Common myeloid progenitor, CD34-positive (primary cell): ENCODE measurements around the gene IGFBP1.

Experiments used
- CTCF ChIA-PET: fragments of 350-600 bp; sonication (Branson Sonifier 250); formaldehyde crosslinking; loops from one replicate; lab custom pipeline; 2021; ENCODE audit warnings: antibody characterized with exemption; lab: Charles Lee
- POLR2A ChIA-PET: fragments of 350-600 bp; sonication (Branson Sonifier 250); formaldehyde crosslinking; loops from one replicate; lab custom pipeline; 2021; ENCODE audit warnings: antibody characterized with exemption; lab: Charles Lee
- DNase-seq, 3 donors: peaks; one replicate each; pipeline versions ENCODE4 v3.0.0 to v3.0.0-alpha.2; 2013
- H3K27ac ChIP-seq, 2 experiments: 1 replicate in 1 of 2; 2 replicates in 1 of 2; pipeline ENCODE4 v1.7.0; 2013; ENCODE audit warnings: inconsistent platforms in 2 of 2, low read length in 2 of 2, mild to moderate bottlenecking in 2 of 2, low read depth in 1 of 2, moderate library complexity in 1 of 2; ENCODE audit not compliant: severe bottlenecking in 2 of 2, insufficient read depth in 1 of 2, poor library complexity in 1 of 2
- H3K27me3 ChIP-seq, 5 experiments: replicated peaks in 2 of 5; 1 replicate in 3 of 5; 2 replicates in 2 of 5; pipeline versions ENCODE4 v1.6.1 to v1.7.0; 2013; ENCODE audit warnings: low read length in 4 of 5, mild to moderate bottlenecking in 2 of 5, moderate library complexity in 2 of 5, inconsistent platforms in 1 of 5; ENCODE audit not compliant: insufficient read depth in 5 of 5, control insufficient read depth in 4 of 5
- H3K36me3 ChIP-seq, 4 experiments: 1 replicate in 2 of 4; 2 replicates in 2 of 4; pipeline versions ENCODE4 v1.6.1 to v1.7.0; 2013; ENCODE audit warnings: low read length in 3 of 4, control low read depth in 1 of 4, mild to moderate bottlenecking in 1 of 4; ENCODE audit not compliant: control insufficient read depth in 4 of 4, insufficient read depth in 4 of 4
- H3K4me1 ChIP-seq, 4 experiments: 1 replicate in 3 of 4; 2 replicates in 1 of 4; pipeline versions ENCODE4 v1.6.1 to v1.7.1; 2013; ENCODE audit warnings: low read length in 3 of 4, mild to moderate bottlenecking in 3 of 4, control low read depth in 1 of 4, inconsistent platforms in 1 of 4, moderate library complexity in 1 of 4; ENCODE audit not compliant: control insufficient read depth in 4 of 4, insufficient read depth in 4 of 4; ENCODE audit errors: control extremely low read depth in 1 of 4
- H3K4me3 ChIP-seq, 7 experiments: 1 replicate in 4 of 7; 2 replicates in 3 of 7; pipeline versions ENCODE4 v1.5.1 to v1.7.0; 2013; ENCODE audit warnings: mild to moderate bottlenecking in 7 of 7, low read length in 6 of 7, moderate library complexity in 6 of 7, inconsistent platforms in 2 of 7, low read depth in 2 of 7, control low read depth in 1 of 7; ENCODE audit not compliant: insufficient read depth in 4 of 7, control insufficient read depth in 1 of 7; ENCODE audit errors: extremely low read depth in 1 of 7
- H3K9me3 ChIP-seq, 5 experiments: 1 replicate in 4 of 5; 2 replicates in 1 of 5; pipeline versions ENCODE4 v1.6.1 to v1.7.1; 2013; ENCODE audit warnings: low read length in 4 of 5, mild to moderate bottlenecking in 2 of 5, inconsistent platforms in 1 of 5, low read depth in 1 of 5, moderate library complexity in 1 of 5; ENCODE audit not compliant: control insufficient read depth in 4 of 5, insufficient read depth in 2 of 5; ENCODE audit errors: control extremely low read depth in 1 of 5
- WGBS: methylation state at CpG from one replicate; pipeline ENCODE4 v1.1.5; 2013; ENCODE audit not compliant: insufficient coverage; 5-methylcytosine and 5-hydroxymethylcytosine counted together

IGFBP1 gene

GRCh38 chr7:45886931-45887667 lies 1.2 kb upstream of the IGFBP1 start:
- Histone ChIP-seq H3K27ac (no peak overlapping the region), H3K4me1 (peaks cover 0 to 11% (median 5%) of the 10 kb centered on the region in 4 experiments), H3K27me3 (peaks cover 29 to 78% (median 35%) of the 10 kb centered on the region in 5 experiments), H3K36me3 (no peaks in the 10 kb centered on the region), H3K9me3 (peaks cover 0 to 1% (median 0%) of the 10 kb centered on the region in 5 experiments), H3K4me3 (no peak overlapping the region)
- no peak for DNase-seq
- WGBS: 93% methylated on average over 4 of the region's 5 CpGs
- ChIA-PET POLR2A (no interaction called here), CTCF (no interaction called here)

- H3K27ac ChIP-seq: no peak overlapping the region
- peaks cover 29 to 81% (median 35%) of the 10 kb centered on the region in 5 experiments for H3K27me3 ChIP-seq
- WGBS: 12% methylated on average over 7 of the region's 14 CpGs
- ChIA-PET POLR2A (no interaction called here), CTCF (interaction anchor here (0.8 to 2.0 kb wide), 2 partner anchors 26 to 29 kb away, joined by 4 read pairs; no protein-coding TSS in a partner anchor)
- peaks cover 0 to 1% (median 0%) of the 10 kb centered on the region in 5 experiments for H3K9me3 ChIP-seq
- peak overlapping the region in 3 of 7 experiments; percentile 36 to 57 (median 50) for H3K4me3 ChIP-seq
- peaks cover 0 to 11% (median 5%) of the 10 kb centered on the region in 4 experiments for H3K4me1 ChIP-seq
- H3K36me3 ChIP-seq: no peaks in the 10 kb centered on the region
- no peak for DNase-seq
Observed at GRCh38 chr7:45888993-45889366, 692 bp downstream of the IGFBP1 start.

- WGBS: 77% methylated on average over 4 of the region's 8 CpGs
- Histone ChIP-seq H3K36me3 (no peaks in the 10 kb centered on the region), H3K27ac (no peak overlapping the region), H3K9me3 (peaks cover 0 to 1% (median 0%) of the 10 kb centered on the region in 5 experiments), H3K27me3 (peaks cover 29 to 84% (median 35%) of the 10 kb centered on the region in 5 experiments), H3K4me3 (no peak overlapping the region), H3K4me1 (peaks cover 0 to 11% (median 5%) of the 10 kb centered on the region in 4 experiments)
- ChIA-PET POLR2A (interaction anchor here (0.6 kb wide), 1 partner anchor 9 kb away, joined by 4 read pairs; no protein-coding TSS in a partner anchor), CTCF (interaction anchor here (0.8 to 2.0 kb wide), 3 partner anchors 26 to 33 kb away, joined by 3 to 4 read pairs (median 4); no protein-coding TSS in a partner anchor)
- DNase-seq: no peak
Observed at GRCh38 chr7:45889367-45890067, 1.2 kb downstream of the IGFBP1 start.

GRCh38 chr7:45890125-45890901 lies 2.0 kb downstream of the IGFBP1 start:
- Histone ChIP-seq H3K9me3 (peaks cover 0 to 1% (median 0%) of the 10 kb centered on the region in 5 experiments), H3K36me3 (no peaks in the 10 kb centered on the region), H3K4me3 (no peak overlapping the region), H3K27ac (no peak overlapping the region), H3K27me3 (peaks cover 29 to 78% (median 35%) of the 10 kb centered on the region in 5 experiments), H3K4me1 (peaks cover 0 to 11% (median 5%) of the 10 kb centered on the region in 4 experiments)
- CTCF ChIA-PET: interaction anchor here (1.0 to 1.6 kb wide), 5 partner anchors 14 to 1291 kb away, joined by 3 to 7 read pairs (median 4); no protein-coding TSS in a partner anchor
- DNase-seq: no peak
- POLR2A ChIA-PET: interaction anchor here (0.6 kb wide), 1 partner anchor 8 kb away, joined by 4 read pairs; no protein-coding TSS in a partner anchor
- 91% methylated on average over 8 of the region's 8 CpGs for WGBS

GRCh38 chr7:45890902-45891461 lies 2.7 kb downstream of the IGFBP1 start:
- no CpG with 5 or more reads among the region's 6 CpGs for WGBS
- no peaks in the 10 kb centered on the region for H3K36me3 ChIP-seq
- H3K27ac ChIP-seq: no peak overlapping the region
- no peak overlapping the region for H3K4me3 ChIP-seq
- no peaks in the 10 kb centered on the region for H3K9me3 ChIP-seq
- H3K27me3 ChIP-seq: peaks cover 29 to 73% (median 35%) of the 10 kb centered on the region in 5 experiments
- ChIA-PET CTCF (interaction anchor here (1.0 to 1.6 kb wide), 5 partner anchors 14 to 1290 kb away, joined by 3 to 7 read pairs (median 4); no protein-coding TSS in a partner anchor), POLR2A (no interaction called here)
- H3K4me1 ChIP-seq: peaks cover 0 to 11% (median 5%) of the 10 kb centered on the region in 4 experiments
- DNase-seq: peak; percentile 32 to 52 (median 35)
